HS-5 (cell line): ENCODE measurements around the gene KANK3.
"Not testable (repeated sequence)": the region's sequence is repeated elsewhere in the genome, so short reads cannot be mapped to it uniquely, and the experiment has no call there.

Experiments
- DNase-seq: peaks from one replicate; pipeline ENCODE4 v3.0.0-alpha.2; 2012; ENCODE audit warnings: low read depth

Gene KANK3

DNA sequence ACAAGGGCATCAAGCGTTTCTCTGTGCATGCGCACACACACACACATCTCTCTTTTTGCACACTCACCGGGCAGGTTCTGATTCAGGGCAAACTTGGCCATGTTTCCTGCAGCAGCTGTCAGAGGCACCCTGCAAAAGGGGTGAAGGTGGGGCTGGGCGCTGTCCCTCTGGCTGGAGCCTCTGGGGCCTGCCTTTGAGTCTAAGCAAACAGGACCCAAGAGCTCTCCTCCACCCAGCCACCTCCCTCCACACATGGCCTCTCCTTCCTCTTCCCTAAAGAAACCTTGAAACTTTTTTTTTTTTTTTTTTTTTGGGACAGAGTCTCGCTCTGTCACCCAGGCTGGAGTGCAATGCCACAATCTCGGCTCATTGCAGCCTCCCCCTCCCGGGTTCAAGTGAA is 5.3 kb downstream of the KANK3 start:
- DNase-seq: no peak

DNA sequence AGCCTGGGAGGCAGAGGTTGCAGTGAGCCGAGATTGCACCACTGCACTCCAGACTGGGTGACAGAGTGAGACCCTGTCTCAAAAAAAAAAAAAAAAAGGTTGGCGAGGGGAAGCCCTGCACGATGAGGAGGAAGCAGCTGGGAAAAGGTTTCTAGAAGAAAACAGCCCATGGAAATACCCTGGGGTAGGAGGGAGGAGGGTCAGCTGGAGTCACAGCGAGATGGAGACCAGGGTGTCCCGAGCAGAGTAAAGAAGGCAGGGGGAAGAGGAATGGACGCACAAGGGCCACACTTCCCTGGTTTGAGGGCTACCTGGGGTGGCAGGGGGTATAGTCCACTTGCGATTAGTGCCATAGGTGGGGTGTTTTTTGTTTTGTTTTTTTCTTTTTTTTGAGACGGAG is 6.4 kb downstream of the KANK3 start:
- no peak for DNase-seq

DNA sequence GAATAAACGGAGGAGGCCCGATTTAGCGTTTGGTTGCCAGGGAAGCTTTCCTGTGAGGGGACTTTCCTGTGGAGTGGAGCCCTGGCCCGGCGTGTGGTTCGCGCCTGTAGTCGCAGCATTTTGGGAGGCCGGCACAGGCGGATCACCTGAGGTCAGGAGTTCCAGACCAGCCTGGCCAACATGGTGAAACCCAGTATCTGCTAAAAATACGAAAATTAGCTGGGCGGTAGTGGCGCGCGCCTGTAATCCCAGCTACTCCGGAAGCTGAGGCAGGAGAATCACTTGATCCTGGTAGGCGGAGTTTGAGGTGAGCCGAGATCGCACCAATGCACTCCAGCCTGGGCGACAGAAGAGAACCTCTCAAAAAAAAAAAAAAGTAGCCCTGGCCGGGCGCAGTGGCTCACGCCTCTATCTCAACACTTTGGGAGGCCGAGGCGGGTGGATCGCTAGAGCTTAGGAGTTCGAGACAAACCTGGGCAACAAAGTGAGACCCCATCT is 6.9 kb downstream of the KANK3 start:
- no peak for DNase-seq

DNA sequence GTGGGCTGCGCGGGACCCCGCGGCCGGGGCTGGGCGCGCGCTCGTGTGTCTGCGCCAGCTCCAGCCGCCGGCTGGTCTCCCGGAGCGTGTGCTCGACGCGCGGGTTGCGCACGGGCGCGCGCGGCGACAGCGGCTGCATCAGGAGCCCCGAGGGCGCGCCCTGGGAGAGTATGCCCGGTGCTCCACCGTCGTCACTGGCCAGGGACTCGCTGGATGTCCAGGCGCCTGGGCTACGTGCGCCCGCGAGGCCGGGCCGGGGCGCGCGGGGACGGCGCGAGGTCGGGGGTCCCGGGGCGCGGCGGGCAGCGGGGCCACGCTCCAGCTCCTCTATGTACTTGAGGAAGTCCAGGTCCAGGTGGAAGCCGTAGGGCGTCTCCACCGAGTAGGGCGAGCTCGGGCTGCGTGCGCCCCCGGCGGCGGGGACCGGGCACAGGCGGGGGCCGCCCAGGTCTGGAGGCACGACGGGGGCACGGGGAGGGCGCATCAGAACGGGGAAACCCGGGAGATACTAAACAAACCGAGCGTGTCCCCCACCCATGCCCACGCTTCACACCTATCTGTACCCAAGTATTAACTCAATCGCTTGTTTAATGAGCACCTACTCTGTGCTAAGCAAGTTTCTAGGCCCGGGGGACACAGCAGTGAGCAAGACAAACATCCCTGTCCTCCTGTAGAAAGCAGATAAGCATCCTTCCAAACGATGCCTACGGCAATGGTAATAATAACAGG is 7.6 kb downstream of the KANK3 start:
- DNase-seq: no peak

DNA sequence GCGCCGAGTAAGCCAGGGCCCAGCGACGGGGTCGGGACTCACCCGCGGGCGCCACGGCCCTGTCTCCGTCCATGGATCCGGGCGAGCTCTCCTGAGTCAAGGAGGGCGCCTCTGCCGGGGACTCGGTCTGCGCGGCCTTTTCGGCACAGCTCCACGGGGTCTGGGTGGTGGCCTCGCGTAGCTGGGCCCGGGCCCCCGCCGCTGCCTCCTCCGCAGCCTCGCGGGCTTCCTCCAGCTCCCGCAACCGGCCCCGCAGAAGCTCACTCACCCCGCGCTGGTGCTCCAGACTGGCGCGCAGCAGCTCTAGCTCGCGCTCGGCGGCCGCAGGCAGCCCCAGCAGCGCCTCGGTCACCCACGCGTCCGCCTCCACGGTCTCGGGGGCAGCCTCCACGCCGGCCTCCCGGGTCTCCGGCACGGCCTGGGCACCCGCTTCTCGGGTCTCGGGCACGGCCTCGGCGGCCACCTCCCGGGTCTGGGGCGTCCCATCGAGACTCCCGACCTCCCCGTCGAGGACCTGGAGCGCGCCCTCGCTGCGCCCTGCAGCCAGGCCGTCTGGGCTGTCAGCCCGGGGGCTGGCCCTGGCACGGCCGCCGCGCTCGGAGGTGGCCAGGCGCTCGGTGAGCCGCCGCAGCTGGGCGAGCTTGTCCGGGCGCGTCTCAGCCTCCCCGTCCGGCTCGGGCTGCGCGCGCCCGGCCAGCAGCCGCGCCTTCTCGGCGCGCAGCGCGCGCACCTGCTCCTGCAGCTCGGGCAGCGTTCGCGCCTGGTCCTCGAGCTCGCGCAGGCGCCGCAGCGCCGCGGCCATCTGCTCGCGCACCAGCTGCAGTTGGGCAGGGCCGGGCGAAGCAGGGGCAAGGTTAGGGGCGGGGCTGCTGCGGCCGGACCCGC is 8.4 kb downstream of the KANK3 start:
- DNase-seq: no peak

DNA sequence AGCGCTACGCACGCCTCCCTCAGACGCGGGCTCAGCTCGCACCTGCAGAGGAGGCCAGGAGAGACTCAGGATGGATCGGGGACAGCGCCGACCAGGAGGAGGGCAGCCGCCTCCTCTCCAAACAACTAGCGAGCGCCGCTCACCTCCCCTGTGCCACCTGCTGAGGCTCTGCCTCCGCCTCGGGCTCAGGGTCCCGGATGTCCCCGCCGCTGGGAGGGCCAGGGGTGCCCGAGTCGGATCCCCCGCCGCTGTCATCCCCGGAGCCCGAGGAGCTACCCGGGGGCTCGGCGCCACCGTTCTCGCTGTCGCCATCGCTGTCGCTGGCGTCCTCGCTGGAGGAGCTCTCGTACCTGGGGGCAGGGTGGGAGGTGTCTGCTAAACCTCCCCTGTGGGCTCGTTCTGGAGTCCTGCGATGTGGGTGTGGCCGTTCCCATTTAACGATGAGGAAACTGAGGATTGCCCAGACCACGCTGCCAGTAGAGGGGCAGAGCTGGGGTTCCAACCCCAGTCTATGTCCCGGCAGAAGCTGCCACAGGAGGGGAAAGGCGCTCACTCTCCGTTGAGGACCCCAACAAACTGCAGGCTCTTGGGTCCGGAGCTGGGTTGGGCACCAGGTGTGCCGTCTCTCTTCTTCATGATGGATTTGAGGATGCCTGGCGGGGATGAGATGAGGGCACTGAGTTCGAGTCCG is 9.2 kb downstream of the KANK3 start:
- DNase-seq: no peak

DNA sequence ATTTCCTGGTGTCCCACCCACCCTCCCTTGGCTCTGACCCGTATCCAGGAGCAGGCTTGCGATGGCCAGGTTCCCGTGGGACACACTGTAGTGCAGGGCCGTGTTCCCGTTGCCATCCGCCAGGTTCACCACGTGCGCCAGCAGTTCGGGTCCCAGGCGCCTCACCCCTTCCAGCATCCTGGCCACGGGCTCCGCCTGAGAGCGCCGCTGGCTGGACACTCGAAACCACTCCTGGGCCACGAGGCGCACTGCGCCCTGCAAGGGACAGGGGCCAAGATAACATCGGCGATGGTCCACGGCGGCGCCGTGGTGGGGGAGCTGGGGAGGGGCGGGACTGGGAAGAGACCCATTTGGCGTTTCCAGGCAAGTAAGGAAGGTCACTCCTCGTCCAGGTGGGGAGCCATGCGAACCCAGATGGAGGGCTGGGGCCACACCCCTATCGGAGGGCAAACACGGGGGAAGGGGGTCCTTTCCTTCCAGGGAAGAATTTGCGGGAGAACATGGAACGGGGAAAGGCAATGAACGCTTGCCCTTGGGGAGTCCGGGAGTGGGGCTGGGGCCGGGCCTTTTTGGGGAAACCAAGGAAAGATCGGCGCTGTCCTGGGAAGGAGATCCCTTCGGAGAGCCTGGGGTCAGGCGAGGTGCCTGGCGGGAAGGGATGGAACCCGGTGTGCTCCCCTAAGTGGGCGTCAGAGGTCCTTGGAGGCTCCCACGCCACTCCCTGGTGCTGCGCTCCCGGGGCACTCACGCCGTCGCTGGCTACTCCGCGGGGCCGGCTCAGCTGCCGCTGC is 9.9 kb downstream of the KANK3 start:
- no peak for DNase-seq

DNA sequence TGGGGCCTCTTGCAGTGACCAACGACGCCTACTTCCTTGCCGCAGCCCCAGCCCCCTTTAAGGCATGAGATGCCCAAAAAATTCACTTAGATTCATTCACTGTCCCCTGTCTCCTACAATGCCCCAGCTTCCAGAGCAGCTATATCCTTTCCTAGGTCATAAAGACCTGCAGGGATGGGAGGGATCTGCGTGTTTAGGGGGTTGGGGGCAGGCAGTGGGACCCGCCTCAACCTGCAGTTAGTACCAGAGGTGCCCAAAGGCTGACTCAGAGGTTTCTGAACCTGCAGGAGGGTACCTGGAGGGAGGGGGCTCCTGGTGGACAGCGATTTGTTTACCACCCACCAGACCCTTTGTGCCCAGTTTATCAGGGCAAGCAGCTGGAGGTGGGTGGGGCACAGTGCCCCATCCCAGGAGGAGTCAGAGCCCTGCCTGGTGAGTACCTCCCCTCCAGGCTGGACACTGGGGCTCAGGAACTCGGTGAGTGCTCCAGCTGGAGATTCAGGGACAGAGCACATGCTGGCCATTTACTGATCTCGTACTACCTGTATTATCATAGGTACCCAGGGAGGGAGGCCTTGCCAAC is 11.7 kb downstream of the KANK3 start:
- no peak for DNase-seq

DNA sequence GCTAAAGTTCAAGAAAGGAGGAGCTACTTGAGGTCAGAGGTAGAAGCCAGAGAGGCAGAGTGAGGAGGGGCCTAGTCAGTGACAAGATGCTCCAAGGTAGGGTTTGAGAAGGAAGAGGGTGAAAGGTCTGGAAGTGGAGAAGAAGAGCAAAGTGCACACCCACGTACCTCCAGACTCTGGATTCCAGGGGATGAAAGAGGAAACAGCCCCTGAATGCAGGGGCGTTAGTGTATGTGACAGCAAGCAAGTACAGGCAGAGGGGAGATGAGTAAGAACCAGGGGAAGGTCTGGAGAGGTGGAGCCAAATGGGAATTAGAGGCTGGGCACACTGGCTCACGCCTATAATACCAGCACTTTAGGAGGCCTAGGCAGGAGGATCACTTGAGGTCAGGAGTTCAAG is 13.1 kb downstream of the KANK3 start:
- no peak for DNase-seq

DNA sequence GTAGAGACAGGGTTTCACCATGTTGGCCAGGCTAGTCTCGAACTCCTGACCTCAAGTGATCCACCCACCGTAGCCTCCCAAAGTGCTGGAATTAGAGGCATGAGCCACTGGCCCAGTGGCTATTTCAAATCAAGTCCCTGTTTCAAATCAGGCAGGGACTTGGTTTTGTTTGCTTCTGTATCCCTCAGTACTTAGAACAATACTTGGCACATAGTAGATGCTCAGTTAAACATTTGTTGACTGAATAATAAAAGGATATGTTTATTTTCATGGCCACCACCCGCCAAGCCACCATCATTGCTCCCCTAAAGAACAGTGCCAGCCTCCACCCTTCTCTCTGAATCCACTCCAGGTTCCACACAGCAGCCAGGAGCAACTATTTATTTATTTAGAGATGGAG is 17.6 kb downstream of the KANK3 start:
- no peak for DNase-seq

DNA sequence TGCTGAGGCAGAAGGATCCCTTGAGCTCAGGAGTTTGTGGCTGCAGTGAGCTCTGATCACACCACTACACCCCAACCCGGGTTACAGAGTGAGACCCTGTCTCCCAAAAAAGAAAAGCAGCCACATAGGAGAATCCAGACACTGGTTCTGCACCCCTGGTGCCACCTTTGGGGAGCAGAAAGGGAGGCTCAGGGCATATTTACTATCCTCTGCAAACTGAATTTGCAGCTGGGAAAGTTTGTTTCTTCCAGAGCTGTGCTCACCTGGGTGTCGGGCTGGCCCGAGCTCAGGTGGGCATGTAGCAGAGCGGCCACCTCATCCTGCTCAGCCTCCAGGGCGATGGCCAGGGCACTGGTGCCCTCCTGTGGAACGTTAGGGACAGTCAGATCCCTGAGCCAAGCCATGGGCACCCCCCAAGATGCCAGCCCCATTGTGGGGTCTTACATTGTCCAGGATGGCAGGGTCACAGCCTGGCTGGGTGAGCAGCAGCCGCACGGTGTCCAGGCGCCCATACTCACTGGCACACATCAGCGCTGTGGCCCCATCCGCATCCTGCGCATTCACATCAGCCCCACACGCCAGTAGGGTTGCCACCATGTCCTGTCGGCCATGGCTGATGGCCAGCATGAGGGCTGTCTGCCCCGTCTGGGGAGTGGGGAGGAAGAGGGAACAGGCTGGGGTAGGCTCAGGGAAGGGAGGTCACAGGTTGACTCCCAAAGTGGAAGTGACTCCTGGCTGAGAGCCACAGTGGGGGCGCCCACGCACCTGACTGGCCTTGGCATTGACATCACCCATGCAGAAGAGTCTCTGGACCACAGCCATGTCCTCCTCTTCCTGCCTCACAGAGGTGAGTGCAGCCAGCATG is 18.6 kb downstream of the KANK3 start:
- no peak for DNase-seq

DNA sequence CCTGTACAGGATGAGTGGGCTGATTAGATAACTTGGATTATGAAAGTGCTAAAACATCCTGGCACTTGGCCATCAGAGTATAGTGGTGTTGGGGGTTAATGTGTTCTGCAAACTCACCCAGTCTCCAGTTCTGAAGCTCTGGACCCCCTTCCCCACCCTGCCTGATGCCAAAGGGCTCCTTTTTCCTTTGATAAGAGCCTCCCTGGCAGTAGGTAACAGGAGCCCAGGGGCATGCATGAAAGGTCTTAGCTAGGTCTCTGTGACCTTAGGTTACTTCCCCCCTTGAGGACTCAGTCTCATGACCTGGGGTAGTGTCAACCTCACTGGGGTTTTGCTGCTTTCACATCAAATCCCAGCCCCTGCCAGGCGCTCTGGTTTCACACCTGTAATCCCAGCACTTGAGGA is 19.3 kb downstream of the KANK3 start:
- no peak for DNase-seq

DNA sequence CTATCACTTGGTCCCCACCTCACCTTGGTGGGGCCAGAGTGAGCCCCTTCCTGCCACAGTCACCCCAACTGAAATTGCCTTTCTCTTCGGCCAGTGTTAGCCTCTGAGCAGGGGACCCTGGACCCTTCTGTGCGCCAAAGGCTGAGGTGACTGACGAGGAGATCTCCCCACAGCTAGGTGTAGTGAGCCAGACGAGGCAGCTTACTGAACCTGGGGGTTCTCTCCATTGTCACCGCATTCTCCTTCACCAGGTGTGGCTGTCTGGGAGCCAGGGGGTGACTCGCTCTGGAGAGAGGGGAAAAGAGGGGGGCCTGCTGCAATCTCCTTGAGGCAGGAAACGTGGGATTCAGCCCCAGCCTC is 20.4 kb downstream of the KANK3 start:
- DNase-seq: no peak

DNA sequence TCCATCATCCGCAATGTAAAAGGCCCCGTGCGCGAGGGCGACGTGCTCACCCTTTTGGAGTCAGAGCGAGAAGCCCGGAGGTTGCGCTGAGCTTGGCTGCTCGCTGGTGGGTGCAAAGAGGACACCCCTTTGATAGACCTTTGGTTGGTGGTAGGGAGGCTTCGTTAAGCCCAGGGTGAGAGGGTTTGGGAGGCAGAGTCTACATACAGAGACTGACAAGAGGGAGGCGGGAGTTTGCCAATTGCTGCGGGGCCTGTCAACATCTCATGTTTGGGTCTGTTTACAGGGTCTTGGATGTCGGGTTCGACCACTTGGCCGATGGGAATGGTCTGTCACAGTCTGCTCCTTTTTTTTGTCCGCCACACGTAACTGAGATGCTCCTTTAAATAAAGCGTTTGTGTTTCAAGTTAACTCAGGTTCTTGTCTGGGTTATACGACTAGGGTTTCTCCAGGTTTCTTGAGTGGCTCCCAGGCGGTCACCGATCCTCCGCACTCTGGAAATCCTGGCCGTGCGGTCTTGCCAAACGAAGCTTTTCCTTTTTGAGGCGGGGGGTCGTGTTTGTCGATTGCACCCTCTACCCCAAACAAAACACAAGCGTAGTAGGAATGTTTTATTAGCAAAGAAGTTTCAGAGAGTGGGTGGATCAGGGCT is 20.9 kb downstream of the KANK3 start:
- DNase-seq: no peak

DNA sequence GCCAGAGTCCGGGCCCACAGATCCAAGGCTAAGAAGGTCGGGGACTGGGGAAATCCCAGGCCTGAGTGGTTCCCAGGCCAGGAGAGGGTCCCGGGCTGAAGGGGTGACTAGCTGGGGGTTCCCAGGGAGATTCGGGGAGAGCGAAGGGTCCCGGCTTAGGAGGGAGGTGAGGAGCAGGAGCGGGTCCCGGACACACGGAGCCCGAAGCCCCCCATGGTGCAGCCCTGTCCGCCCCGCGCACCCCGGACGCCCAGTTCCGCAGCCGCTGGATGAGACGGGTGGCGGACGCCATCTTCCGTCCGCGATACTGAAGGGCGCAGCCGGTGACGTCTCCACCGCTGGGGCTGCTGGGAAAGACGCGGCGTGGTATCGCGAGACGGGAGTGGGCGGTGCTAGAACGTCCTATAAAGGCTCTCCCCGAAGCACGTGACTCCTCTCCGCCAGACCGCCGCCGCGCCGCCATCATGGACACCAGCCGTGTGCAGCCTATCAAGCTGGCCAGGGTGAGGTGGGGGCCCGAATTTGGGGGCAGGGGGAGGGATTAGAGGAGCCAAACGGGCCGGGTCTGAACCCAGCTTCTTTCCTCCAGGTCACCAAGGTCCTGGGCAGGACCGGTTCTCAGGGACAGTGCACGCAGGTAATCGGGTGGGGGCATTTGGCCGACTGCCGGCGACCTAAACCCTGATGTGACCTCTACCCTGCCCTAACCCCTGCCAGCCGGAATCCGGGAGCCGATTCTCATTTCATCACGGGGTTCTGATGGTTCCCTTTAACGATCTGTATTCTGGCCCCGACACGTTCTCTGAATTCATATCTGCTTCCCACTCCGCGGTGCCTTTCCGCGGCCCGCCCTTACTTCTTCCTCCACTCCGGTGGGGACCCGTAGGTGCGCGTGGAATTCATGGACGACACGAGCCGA is 21.7 kb downstream of the KANK3 start, which contains the start of the genes NDUFA7 and RPS28:
Gene NDUFA7 (minus strand): TSS at position 309 of the 919 bp plus-strand sequence. CDS start 17 bp downstream, at position 292.
Gene RPS28 (plus strand): TSS at position 430 of the 919 bp plus-strand sequence. CDS start 35 bp downstream, at position 465.
- peak; percentile 81 for DNase-seq

DNA sequence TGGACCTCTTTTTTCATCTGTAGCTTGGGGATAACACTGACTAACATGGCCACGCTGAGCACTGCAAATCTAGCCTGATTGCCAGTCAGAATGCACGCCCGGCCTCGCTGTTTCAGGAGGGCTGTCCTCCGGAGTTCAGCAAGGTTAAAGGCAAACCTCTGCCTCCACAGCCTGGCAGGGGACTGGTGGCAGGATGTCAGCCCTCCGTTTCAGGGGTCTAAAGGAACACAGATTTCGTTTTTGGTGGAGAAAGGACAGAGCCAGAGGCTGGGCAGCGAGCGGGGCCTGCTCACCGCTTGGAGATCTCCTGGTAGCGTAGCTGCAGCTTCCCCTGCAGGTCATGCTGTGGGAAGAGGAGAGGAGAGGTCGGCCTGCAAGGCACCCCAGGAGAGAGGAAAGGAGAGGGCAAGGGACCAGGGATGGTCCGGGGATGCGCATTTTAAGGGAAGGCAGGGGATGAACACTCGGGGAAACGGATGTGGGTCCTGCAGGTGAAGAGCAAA is 22.4 kb downstream of the KANK3 start:
- DNase-seq: no peak

DNA sequence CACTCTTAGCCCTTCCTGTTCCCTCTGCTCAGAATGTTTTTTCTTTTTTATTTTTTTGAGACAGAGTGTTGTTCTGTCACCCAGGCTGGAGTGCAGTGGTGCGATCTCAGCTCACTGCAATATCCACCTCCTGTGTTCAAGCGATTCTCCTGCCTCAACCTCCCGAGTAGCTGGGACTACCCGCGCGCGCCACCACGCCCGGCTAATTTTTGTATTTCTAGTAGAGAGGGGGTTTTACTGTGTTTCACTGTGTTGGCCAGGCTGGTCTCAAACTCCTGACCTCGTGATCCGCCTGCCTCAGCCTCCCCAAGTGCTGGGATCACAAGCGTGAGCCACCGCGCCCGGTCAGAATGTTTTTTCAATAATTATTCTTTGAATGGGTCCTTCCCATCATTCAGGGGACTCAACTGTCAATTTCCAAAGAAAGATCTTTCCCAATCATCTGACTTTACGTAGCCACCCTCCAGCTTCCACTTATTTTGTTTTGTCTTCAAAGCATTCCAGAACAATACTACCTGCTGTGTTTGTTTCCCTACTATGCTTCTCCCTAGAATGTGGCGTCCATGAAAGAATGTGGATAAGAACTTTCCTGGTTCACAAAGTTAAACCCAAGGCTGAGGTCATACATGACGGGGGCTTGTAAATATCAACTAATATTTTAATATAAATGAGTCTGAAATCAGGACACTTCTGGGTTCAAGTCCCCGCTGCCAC is 23.1 kb downstream of the KANK3 start:
- no peak for DNase-seq

DNA sequence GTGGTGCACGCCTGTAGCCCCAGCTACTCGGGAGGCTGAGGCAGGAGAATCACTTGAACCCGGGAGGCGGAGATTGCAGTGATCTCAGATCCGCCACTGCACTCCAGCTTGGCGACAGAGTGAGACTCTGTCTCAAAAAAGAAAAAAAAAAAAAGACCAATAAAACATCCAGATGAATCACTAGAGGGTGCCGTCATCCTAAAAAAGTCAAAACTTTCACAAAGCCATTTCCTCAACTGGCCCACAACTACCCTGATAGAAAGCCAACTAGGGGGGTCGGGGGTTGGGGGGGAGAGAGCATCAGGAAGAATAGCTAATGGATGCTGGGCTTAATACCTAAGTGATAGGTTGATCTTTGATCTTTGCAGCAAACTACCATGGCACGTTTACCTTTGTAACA is 24.2 kb downstream of the KANK3 start:
- DNase-seq: not testable (repeated sequence)
